Hepatocyte (in vitro differentiated cells): Measurements from ENCODE around the gene B4GALT5. TPM values are rescaled to one million over a fixed set of nuclear protein-coding genes. Genes with fewer than 3 reads are reported as not detected.

Experiments used
- DNase-seq: peaks from one replicate; pipeline ENCODE4 v3.0.0-alpha.2; 2016; ENCODE audit warnings: low spot score
- H2AFZ ChIP-seq: fragments of 200-600 bp; sonication (generic); 2 replicates; pipeline ENCODE4 v1.6.0; 2016; ENCODE audit warnings: antibody characterized with exemption, mild to moderate bottlenecking
- H3K27ac ChIP-seq: fragments of 200-600 bp; sonication (generic); 2 replicates; pipeline ENCODE4 v1.5.1; 2016; ENCODE audit warnings: mild to moderate bottlenecking
- H3K27me3 ChIP-seq: fragments of 200-600 bp; sonication (generic); 2 replicates; pipeline ENCODE4 v1.6.1; 2016
- H3K36me3 ChIP-seq: fragments of 200-600 bp; sonication (generic); replicated peaks from 2 replicates; pipeline ENCODE4 v1.5.1; 2016; ENCODE audit warnings: low read depth; ENCODE audit not compliant: insufficient read depth
- H3K4me1 ChIP-seq: fragments of 200-600 bp; sonication (generic); 2 replicates; pipeline ENCODE4 v1.5.1; 2016; ENCODE audit warnings: mild to moderate bottlenecking, moderate library complexity; ENCODE audit not compliant: insufficient read depth
- H3K4me2 ChIP-seq: fragments of 200-600 bp; sonication (generic); 2 replicates; pipeline ENCODE4 v1.6.0; 2016
- H3K4me3 ChIP-seq: fragments of 200-600 bp; sonication (generic); 2 replicates; pipeline ENCODE4 v1.5.1; 2016; ENCODE audit warnings: mild to moderate bottlenecking
- H3K79me2 ChIP-seq: fragments of 200-600 bp; sonication (generic); 2 replicates; pipeline ENCODE4 v1.6.0; 2017; ENCODE audit warnings: mild to moderate bottlenecking
- H3K9me2 ChIP-seq: fragments of 200-600 bp; sonication (generic); replicated peaks from 2 replicates; pipeline ENCODE4 v1.6.0; 2017; ENCODE audit warnings: mild to moderate bottlenecking; ENCODE audit not compliant: insufficient read depth
- H3K9me3 ChIP-seq: fragments of 200-600 bp; sonication (generic); 2 replicates; pipeline ENCODE4 v1.5.1; 2016; ENCODE audit warnings: low read depth, mild to moderate bottlenecking
- H4K20me1 ChIP-seq: fragments of 200-600 bp; sonication (generic); 2 replicates; pipeline ENCODE4 v1.6.0; 2016; ENCODE audit warnings: mild to moderate bottlenecking; ENCODE audit not compliant: insufficient read depth, poor library complexity, severe bottlenecking
- EZH2 ChIP-seq: fragments of 200-600 bp; sonication (generic); IDR thresholded peaks from 2 replicates; pipeline ENCODE4 v1.6.1; 2016; ENCODE audit warnings: antibody characterized with exemption, mild to moderate bottlenecking, borderline replicate concordance
- EZH2phosphoT487 ChIP-seq: fragments of 200-600 bp; sonication (generic); IDR thresholded peaks from one replicate; pipeline ENCODE4 v1.6.1; 2018; ENCODE audit warnings: antibody characterized with exemption, mild to moderate bottlenecking, low read depth, moderate library complexity; ENCODE audit not compliant: unreplicated experiment, severe bottlenecking
- WGBS: methylation state at CpG from one replicate; pipeline ENCODE4 v1.1.6; 2016; ENCODE audit warnings: low lambda C conversion rate; ENCODE audit errors: missing lambda C conversion rate; 5-methylcytosine and 5-hydroxymethylcytosine counted together
- polyA plus RNA-seq: library from polyadenylated mRNA; unstranded; fragments of >200 nt; fragmentation: Nextera tagmentation; extraction: Ambion mirVana; gene quantifications from 2 replicates; pipeline ENCODE4 v1.2.1, GENCODE V29; 2016
- total RNA-seq: library from RNA; depleted of rRNA; stranded (reverse); fragments of >200 nt; gene quantifications from 2 replicates; pipeline ENCODE4 v1.2.3, GENCODE V29; 2014
- TF ChIP-seq, protein P1 (sequence below): fragments of 200-600 bp; sonication (generic); IDR thresholded peaks from 2 replicates; pipeline ENCODE4 v1.5.1; 2016; ENCODE audit warnings: antibody characterized with exemption, mild to moderate bottlenecking; ENCODE audit not compliant: poor library complexity

The B4GALT5 gene
- total and polyA plus RNA-seq, 2 experiments from 2014 or later = 12.9 to 41.8 TPM

DNA sequence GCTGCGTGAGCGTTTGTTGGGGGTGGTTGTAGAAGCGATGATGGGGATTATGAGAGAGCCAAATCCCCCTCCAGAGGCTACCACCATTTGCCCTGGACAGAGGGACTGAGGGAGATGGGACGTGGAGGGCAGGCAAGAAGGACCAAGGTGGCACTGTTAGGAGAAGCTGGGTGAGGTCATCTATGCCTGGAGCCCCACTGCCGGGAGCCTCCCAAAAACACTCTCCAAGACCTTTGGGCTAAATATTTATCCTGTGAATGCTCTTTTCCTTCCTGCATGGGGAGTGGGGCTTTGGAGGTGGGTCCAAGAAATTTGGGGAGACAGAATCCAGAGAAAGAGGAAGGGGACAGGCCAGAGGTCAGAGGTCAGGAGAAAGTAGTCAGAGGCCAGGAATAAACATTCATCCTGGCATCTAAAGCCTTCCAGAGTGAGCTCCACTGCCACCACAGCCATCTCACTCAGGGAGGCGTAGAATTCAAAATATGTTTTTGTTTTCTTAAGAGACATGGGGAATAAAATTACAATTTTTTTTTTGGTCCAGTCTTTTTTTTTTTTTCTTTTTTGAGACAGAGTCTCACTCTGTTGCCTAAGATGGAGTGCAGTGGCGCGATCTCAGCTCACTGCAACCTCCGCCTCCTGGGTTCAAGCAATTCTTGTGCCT, 128.0 kb downstream of the B4GALT5 start:
- WGBS = 92% methylated on average over 9 of the region's 9 CpGs
- Histone ChIP-seq H3K79me2 (no peaks in the 10 kb centered on the region), H4K20me1 (no peaks in the 10 kb centered on the region), H3K4me2 (no peak overlapping the region), H3K36me3 (no peaks in the 10 kb centered on the region), H3K27me3 (no peaks in the 10 kb centered on the region), H3K9me3 (no peaks in the 10 kb centered on the region), H3K4me3 (no peak overlapping the region), H2AFZ (no peak overlapping the region), H3K9me2 (no peaks in the 10 kb centered on the region), H3K27ac (peak overlapping the region; percentile 99), H3K4me1 (peaks cover 46% of the 10 kb centered on the region)
- DNase-seq = no peak
- TF ChIP-seq EZH2phosphoT487 (no peak), EZH2 (no peak)
- TF ChIP-seq, protein P1, sequence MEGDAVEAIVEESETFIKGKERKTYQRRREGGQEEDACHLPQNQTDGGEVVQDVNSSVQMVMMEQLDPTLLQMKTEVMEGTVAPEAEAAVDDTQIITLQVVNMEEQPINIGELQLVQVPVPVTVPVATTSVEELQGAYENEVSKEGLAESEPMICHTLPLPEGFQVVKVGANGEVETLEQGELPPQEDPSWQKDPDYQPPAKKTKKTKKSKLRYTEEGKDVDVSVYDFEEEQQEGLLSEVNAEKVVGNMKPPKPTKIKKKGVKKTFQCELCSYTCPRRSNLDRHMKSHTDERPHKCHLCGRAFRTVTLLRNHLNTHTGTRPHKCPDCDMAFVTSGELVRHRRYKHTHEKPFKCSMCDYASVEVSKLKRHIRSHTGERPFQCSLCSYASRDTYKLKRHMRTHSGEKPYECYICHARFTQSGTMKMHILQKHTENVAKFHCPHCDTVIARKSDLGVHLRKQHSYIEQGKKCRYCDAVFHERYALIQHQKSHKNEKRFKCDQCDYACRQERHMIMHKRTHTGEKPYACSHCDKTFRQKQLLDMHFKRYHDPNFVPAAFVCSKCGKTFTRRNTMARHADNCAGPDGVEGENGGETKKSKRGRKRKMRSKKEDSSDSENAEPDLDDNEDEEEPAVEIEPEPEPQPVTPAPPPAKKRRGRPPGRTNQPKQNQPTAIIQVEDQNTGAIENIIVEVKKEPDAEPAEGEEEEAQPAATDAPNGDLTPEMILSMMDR = no peak

DNA sequence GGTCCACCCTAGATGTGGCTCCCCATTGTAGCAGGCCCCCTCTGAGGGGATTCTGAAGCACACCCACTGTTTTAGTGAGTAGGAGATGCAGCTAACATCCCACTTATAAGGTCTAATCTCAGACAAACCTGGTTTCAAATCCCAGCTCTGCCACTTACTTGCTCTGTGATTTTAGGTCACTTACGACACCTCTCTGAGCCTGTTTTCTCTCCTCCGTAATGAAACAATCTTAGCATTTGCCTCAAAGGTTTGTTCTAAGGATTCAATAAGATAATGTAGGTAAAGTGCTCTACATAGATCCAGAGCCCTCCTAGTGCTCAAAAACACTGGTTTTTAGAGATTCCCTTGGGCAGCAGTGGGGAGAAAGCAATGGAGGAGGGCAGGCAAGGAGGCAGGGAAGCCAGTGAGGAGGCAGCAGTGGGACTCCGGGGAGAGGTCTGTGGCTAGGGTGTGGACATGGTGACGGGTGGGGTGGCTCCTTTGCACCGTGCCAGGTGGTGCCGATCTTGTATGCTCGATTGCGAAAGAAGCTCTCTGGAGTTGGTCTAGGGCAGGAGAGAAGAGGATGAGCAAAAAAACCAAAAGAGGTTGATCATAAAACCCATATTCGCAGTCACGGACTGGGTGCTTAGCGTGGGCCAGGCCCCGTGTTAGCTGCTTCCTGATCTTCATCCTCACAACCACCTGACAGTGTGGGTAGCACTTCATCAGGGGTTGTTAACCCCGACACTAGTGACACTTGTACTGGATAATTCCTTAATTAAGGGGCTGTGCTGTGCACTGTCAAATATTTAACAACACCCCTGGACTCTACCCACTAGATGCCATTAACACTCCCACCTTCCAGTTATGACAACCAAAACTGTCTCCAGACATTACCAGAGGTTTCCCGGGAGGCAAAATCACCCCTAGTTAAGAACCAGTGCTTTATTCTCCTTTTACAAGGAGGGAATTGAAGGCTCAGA, 129.0 kb downstream of the B4GALT5 start:
- no peaks in the 10 kb centered on the region for H3K9me3 ChIP-seq
- peaks cover 51% of the 10 kb centered on the region for H3K4me1 ChIP-seq
- TF ChIP-seq EZH2 (no peak), EZH2phosphoT487 (no peak)
- TF ChIP-seq, protein P1 = no peak
- no peaks in the 10 kb centered on the region for H4K20me1 ChIP-seq
- H3K9me2 ChIP-seq = no peaks in the 10 kb centered on the region
- peak; percentile 35 for DNase-seq
- H3K36me3 ChIP-seq = no peaks in the 10 kb centered on the region
- no peaks in the 10 kb centered on the region for H3K79me2 ChIP-seq
- H3K27ac ChIP-seq = peak overlapping the region; percentile 99
- 76% methylated on average over 14 of the region's 14 CpGs for WGBS
- H2AFZ ChIP-seq = no peak overlapping the region
- no peaks in the 10 kb centered on the region for H3K27me3 ChIP-seq
- peak overlapping the region; percentile 55 for H3K4me2 ChIP-seq
- H3K4me3 ChIP-seq = no peak overlapping the region

DNA sequence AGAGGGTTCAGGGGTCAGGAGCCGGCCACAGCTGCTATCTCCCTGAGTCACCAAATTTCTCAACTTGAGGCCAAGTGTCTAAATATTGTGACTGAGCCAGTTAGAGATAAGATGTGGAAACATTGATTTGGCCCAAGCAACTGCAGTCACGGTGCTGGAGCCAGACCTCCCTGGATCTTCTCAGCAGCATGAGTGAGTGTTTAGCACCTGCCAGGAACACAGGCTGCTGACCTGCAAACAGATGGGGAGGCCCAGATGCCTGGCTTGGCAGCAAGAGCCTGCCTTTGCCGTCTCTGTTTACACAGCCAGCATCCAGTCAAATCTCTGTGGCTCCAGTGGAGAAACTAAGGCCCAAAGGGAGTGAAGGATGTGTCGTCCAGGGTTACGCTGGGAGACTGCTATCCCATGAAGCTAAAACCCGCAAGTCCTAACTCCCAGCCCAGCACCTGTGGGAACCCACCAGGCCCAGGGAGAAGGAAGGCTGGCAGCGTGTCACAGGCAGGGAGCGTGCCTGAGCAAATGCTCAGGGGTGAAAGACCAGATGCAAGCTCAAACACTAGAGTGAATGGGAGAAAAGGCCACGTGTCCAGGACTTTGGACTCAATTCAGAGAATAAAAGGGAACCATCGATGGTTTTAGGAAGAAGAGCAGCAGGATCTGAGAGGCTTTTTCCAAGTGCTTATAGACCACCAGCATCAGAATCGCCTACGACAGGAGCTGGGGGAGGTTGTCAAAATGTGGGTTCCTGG, 129.8 kb downstream of the B4GALT5 start:
- H3K4me1 ChIP-seq = peaks cover 53% of the 10 kb centered on the region
- H4K20me1 ChIP-seq = no peaks in the 10 kb centered on the region
- peak; percentile 86 for DNase-seq
- H3K9me3 ChIP-seq = no peaks in the 10 kb centered on the region
- H3K4me2 ChIP-seq = peak overlapping the region; percentile 55
- no peaks in the 10 kb centered on the region for H3K9me2 ChIP-seq
- peak overlapping the region; percentile 99 for H3K27ac ChIP-seq
- TF ChIP-seq, protein P1 = peak; percentile 25
- no peak for TF ChIP-seq EZH2phosphoT487
- H3K36me3 ChIP-seq = no peaks in the 10 kb centered on the region
- H3K27me3 ChIP-seq = no peaks in the 10 kb centered on the region
- no peak overlapping the region for H3K4me3 ChIP-seq
- 44% methylated on average over 12 of the region's 12 CpGs for WGBS
- H2AFZ ChIP-seq = no peak overlapping the region
- H3K79me2 ChIP-seq = no peaks in the 10 kb centered on the region
